HS-27A (cell line): Measurements from ENCODE around the gene HHIPL2.
A peak's percentile ranks its signal among the peaks of the same experiment; 100 is the strongest.

Source experiments
- DNase-seq: peaks from one replicate; pipeline ENCODE4 v3.0.0-alpha.2; 2012; ENCODE audit warnings: low read depth, missing footprints

HHIPL2 gene

GRCh38 chr1:222547944-222548671 lies at the start of gene HHIPL2:
Gene HHIPL2 (minus strand): TSS chr1:222548104. CDS start chr1:222548044, 60 bp downstream.
- DNase-seq, result no peak

GRCh38 chr1:222596696-222597095 lies 48.8 kb upstream of the HHIPL2 start:
- DNase-seq, result no peak

GRCh38 chr1:222594789-222595188 lies 46.9 kb upstream of the HHIPL2 start:
- no peak for DNase-seq

GRCh38 chr1:222592171-222592570 lies 44.3 kb upstream of the HHIPL2 start:
- DNase-seq, result no peak

GRCh38 chr1:222589462-222590302 lies 41.8 kb upstream of the HHIPL2 start, which contains the start of gene TAF1A:
Gene TAF1A (minus strand): TSS chr1:222589933.
- DNase-seq, result peak; percentile 41

- DNase-seq, result no peak
These were observed 40.2 kb upstream of the HHIPL2 start for GRCh38 chr1:222588135-222588534.

GRCh38 chr1:222586842-222587241 lies 38.9 kb upstream of the HHIPL2 start:
- DNase-seq, result no peak

GRCh38 chr1:222583079-222583478 lies 35.2 kb upstream of the HHIPL2 start:
- DNase-seq, result no peak

- no peak for DNase-seq
These were observed 34.3 kb upstream of the HHIPL2 start for GRCh38 chr1:222582099-222582774.

- no peak for DNase-seq
These were observed 31.4 kb upstream of the HHIPL2 start for GRCh38 chr1:222579316-222579715.

GRCh38 chr1:222570837-222571236 lies 22.9 kb upstream of the HHIPL2 start:
- DNase-seq, result no peak

GRCh38 chr1:222561656-222562055 lies 13.8 kb upstream of the HHIPL2 start:
- DNase-seq, result no peak

- no peak for DNase-seq
These were observed 9.7 kb upstream of the HHIPL2 start for GRCh38 chr1:222557574-222557973.

GRCh38 chr1:222557148-222557547 lies 9.2 kb upstream of the HHIPL2 start:
- DNase-seq, result no peak

GRCh38 chr1:222555992-222556615 lies 8.2 kb upstream of the HHIPL2 start:
- no peak for DNase-seq

GRCh38 chr1:222554177-222554576 lies 6.3 kb upstream of the HHIPL2 start:
- no peak for DNase-seq

- no peak for DNase-seq
These were observed 5.0 kb upstream of the HHIPL2 start for GRCh38 chr1:222552882-222553281.

GRCh38 chr1:222547260-222547614 lies 667 bp downstream of the HHIPL2 start:
- DNase-seq, result no peak

- peak; percentile 8 for DNase-seq
These were observed 1.2 kb downstream of the HHIPL2 start for GRCh38 chr1:222546548-222547259.

- no peak for DNase-seq
These were observed 1.8 kb downstream of the HHIPL2 start for GRCh38 chr1:222546091-222546490.

- no peak for DNase-seq
These were observed 4.1 kb downstream of the HHIPL2 start for GRCh38 chr1:222543817-222544216.

- DNase-seq, result no peak
These were observed 7.3 kb downstream of the HHIPL2 start for GRCh38 chr1:222540598-222540995.
